ENCODE measurements around the gene SYNM.

SYNM gene

DNA sequence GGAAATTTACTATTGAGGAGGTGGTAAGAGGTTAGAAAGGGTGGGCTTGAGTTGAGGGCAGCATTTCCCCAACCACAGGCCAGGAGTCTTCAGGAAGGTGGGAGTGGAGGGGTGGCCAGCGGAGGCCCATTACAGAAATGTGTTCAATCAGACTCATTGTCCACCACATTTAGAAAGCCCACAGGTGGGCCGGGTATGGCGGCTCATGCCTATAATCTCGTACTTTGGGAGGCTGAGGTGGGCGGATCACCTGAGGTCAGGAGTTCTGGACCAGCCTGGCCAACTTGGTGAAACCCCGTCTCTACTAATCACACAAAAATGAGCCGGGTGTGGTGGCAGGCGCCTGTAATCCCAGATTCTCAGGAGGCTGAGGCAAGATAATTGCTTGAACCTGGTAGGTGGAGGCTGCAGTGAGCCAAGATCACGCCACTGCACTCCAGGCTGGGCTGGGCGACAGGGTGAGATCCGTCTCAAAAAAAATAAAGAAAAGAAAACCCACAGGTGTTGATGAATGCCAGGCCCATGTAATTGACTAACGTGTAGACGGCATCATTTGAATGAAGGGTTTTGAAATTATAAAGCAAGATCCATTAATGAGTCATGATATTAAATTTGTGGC is 12.2 kb upstream of the SYNM start:
- H3K9me3 ChIP-seq (ENCODE audit: control insufficient read depth, insufficient read depth, low read length), result no peaks in the 10 kb centered on the region
- H3K79me2 ChIP-seq (ENCODE audit: control insufficient read depth, low read length), result no peaks in the 10 kb centered on the region
- H3K27ac ChIP-seq (ENCODE audit: low read depth, low read length), result no peak overlapping the region
- no peak overlapping the region for H3K4me3 ChIP-seq (ENCODE audit: low read length)
- no peak overlapping the region for H3K4me2 ChIP-seq (ENCODE audit: low read length)
- no peaks in the 10 kb centered on the region for H3F3A ChIP-seq (ENCODE audit: control insufficient read depth, insufficient read depth)
- peaks cover 13% of the 10 kb centered on the region for H3K4me1 ChIP-seq (ENCODE audit: control insufficient read depth, low read length)
- no peaks in the 10 kb centered on the region for H4K20me1 ChIP-seq (ENCODE audit: control insufficient read depth, insufficient read depth, low read depth, low read length)
- H3K36me3 ChIP-seq (ENCODE audit: control insufficient read depth, low read length), result no peaks in the 10 kb centered on the region
- TF ChIP-seq, protein P1, sequence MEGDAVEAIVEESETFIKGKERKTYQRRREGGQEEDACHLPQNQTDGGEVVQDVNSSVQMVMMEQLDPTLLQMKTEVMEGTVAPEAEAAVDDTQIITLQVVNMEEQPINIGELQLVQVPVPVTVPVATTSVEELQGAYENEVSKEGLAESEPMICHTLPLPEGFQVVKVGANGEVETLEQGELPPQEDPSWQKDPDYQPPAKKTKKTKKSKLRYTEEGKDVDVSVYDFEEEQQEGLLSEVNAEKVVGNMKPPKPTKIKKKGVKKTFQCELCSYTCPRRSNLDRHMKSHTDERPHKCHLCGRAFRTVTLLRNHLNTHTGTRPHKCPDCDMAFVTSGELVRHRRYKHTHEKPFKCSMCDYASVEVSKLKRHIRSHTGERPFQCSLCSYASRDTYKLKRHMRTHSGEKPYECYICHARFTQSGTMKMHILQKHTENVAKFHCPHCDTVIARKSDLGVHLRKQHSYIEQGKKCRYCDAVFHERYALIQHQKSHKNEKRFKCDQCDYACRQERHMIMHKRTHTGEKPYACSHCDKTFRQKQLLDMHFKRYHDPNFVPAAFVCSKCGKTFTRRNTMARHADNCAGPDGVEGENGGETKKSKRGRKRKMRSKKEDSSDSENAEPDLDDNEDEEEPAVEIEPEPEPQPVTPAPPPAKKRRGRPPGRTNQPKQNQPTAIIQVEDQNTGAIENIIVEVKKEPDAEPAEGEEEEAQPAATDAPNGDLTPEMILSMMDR (IDR thresholded peaks at IDR 0.05; ENCODE audit: low read depth, low read length, poor library complexity, severe bottlenecking), result no peak
- TF ChIP-seq EZH2phosphoT487 (IDR thresholded peaks at IDR 0.05; ENCODE audit: borderline replicate concordance, low read length), result no peak
- no peaks in the 10 kb centered on the region for H3K27me3 ChIP-seq (ENCODE audit: control insufficient read depth, low read length)
- no peaks in the 10 kb centered on the region for H3K9me2 ChIP-seq (replicated peaks; ENCODE audit: control insufficient read depth, low read length)

DNA sequence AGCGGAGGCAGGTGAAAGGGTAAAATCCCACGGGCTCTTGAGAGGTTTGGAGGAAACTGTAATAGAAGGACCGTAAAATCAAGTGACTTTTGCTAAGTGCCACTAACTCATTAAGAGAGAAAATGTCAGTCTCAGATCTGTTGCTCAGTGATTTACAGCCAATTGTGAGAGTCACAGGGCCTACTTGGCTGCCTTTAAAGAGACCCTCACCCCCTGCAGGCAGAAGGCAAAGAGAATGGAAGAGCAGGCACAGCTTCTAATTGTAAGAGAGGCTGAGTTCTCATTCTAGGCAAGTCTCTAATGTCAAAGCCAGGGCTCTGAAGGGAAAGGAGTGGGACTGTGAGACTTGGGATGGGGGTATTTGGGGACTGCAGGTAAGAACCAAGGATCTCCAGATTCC is 9.3 kb upstream of the SYNM start:
- Histone ChIP-seq H3K79me2 (ENCODE audit: control insufficient read depth, low read length) (no peaks in the 10 kb centered on the region), H3K9me3 (ENCODE audit: control insufficient read depth, insufficient read depth, low read length) (no peaks in the 10 kb centered on the region), H3K27me3 (ENCODE audit: control insufficient read depth, low read length) (peaks cover 8% of the 10 kb centered on the region; the same call in 1 of the 2 replicates), H3F3A (ENCODE audit: control insufficient read depth, insufficient read depth) (no peaks in the 10 kb centered on the region), H3K27ac (ENCODE audit: low read depth, low read length) (no peak overlapping the region), H3K36me3 (ENCODE audit: control insufficient read depth, low read length) (no peaks in the 10 kb centered on the region), H4K20me1 (ENCODE audit: control insufficient read depth, insufficient read depth, low read depth, low read length) (no peaks in the 10 kb centered on the region), H3K9me2 (replicated peaks; ENCODE audit: control insufficient read depth, low read length) (no peaks in the 10 kb centered on the region), H3K4me3 (ENCODE audit: low read length) (no peak overlapping the region), H3K4me2 (ENCODE audit: low read length) (no peak overlapping the region), H3K4me1 (ENCODE audit: control insufficient read depth, low read length) (peaks cover 3% of the 10 kb centered on the region; the same call in 1 of the 2 replicates)
- TF ChIP-seq, protein P1 (IDR thresholded peaks at IDR 0.05; ENCODE audit: low read depth, low read length, poor library complexity, severe bottlenecking), result no peak
- no peak for TF ChIP-seq EZH2phosphoT487 (IDR thresholded peaks at IDR 0.05; ENCODE audit: borderline replicate concordance, low read length)

DNA sequence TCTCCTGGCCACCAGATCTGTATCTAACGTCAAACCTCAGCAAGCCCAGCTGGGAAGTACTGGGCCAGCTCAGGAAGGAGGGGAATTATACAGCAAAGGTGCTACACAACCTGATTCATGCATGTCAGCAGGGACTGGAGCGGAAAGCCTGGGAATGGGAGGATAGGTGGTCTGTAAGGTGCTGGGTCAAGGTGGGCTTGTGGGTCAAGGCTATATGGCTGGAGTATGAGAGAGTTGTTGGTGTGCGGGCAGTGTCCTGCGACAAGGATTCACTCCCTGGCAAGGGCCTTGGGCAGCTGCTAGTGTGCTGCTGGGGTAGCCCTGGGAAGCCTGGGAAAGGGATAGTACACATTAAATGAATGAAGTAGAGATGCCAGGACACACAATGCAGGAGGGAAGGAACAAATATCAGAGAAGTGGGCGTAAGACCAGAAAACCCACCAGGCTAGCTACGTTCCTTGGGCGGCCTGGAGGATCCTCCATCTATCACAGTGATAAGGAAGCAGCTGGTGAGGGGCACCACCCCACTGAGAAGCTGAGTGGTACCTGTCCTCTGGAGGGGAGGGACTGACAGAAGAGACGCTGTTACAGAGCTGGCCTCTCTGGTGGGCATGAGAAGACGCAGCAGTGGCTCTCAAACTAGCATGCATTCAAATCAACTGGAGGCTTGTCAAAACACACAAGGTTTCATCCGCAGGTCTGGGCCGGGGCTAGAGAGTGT is 8.5 kb upstream of the SYNM start:
- Histone ChIP-seq H3K4me3 (ENCODE audit: low read length) (no peak overlapping the region), H3K79me2 (ENCODE audit: control insufficient read depth, low read length) (no peaks in the 10 kb centered on the region), H3K4me2 (ENCODE audit: low read length) (no peak overlapping the region)

More for the DNA sequence above, 8.5 kb upstream of the SYNM start:
- Histone ChIP-seq H3K9me2 (replicated peaks; ENCODE audit: control insufficient read depth, low read length) (no peaks in the 10 kb centered on the region), H3K27ac (ENCODE audit: low read depth, low read length) (no peak overlapping the region), H4K20me1 (ENCODE audit: control insufficient read depth, insufficient read depth, low read depth, low read length) (no peaks in the 10 kb centered on the region), H3K9me3 (ENCODE audit: control insufficient read depth, insufficient read depth, low read length) (no peaks in the 10 kb centered on the region), H3K36me3 (ENCODE audit: control insufficient read depth, low read length) (no peaks in the 10 kb centered on the region), H3K27me3 (ENCODE audit: control insufficient read depth, low read length) (peaks cover 10% of the 10 kb centered on the region; the same call in 1 of the 2 replicates), H3K4me1 (ENCODE audit: control insufficient read depth, low read length) (no peaks in the 10 kb centered on the region), H3F3A (ENCODE audit: control insufficient read depth, insufficient read depth) (no peaks in the 10 kb centered on the region)
- TF ChIP-seq, protein P1 (IDR thresholded peaks at IDR 0.05; ENCODE audit: low read depth, low read length, poor library complexity, severe bottlenecking), result no peak
- TF ChIP-seq EZH2phosphoT487 (IDR thresholded peaks at IDR 0.05; ENCODE audit: borderline replicate concordance, low read length), result no peak
